GM21717 (cell line): ENCODE data around the gene PDE9A.
"Not testable (repeated sequence)": the region's sequence is repeated elsewhere in the genome, so short reads cannot be mapped to it uniquely, and the experiment has no call there.

ENCODE experiments used
- ATAC-seq: cut with Tn5 transposase; IDR thresholded peaks from one replicate; pipeline ENCODE4 v1.9.1; 2021; ENCODE audit warnings: mild to moderate bottlenecking, moderate library complexity; ENCODE audit not compliant: unreplicated experiment

Gene PDE9A

DNA sequence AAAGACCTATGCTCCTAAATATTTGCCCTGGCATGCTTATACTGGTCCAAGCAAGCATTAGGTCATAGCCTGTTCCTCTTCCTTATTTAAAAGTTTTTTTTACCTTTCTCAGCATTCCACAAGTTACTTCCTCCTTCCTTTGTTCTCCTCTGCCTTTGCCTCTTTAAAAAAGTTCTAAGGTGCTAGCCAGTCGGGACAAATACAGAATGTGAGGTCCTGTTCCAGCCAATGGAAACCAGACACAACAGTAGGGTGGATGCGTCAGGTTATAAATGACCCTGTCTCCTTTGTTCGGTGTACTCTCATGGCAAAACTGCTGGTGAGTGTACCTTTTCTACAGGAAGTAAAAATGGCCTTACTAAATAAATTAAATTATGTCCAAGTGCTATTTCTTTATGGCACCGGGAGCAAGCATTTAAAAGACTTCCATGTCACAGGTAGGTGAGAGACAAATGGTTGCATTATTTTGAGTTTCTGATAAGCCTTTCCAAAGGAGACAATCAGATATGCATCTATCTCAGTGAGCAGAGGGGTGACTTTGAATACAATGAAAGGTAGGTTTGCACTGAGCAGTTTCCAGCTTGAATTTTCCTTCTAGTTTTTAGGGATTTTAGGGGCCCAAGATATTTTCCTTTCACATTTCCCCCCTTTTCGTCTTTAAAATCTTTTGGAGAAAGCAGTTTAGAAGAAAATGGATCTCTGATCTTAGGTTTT is 159.3 kb downstream of the PDE9A start:
- ATAC-seq = not testable (repeated sequence)

DNA sequence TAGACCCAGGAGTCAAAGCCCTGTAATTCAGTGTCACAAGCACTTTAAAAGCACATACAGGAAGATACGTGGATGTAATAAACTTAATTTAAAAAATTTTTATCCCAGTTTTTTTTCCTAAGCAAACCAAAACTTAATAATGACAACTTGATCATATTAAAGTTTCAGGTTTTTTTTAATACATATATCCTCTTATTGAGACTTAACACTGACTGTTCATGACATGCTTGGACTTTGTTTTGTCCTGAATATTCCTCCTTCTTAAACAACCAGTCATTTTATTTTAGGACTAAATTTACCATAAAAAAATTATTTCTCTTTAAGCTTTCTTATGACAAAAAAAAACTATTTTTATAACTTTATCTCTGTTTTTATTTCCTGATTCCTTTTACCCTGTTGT is 161.8 kb downstream of the PDE9A start:
- no peak for ATAC-seq

DNA sequence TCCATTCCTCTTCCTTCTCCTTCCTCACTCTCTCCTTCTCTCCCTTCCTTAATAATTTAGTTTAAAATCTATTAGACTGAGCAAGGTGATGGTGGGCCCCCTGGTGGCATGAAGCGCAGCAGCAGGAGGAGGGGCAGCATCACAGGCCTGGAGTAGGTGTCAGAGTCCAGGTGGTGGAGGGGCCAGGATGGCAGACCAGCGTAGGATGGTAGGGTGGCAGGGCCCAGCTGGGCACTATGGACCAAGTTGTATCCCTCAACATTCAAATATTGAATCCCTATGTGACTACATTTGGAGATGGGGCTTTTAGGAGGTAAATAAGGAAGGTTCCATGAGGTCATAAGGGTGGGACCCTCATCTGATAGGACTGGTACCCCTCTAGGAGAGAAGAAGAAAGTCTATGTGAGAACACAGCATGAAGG is 164.9 kb downstream of the PDE9A start:
- ATAC-seq = no peak

DNA sequence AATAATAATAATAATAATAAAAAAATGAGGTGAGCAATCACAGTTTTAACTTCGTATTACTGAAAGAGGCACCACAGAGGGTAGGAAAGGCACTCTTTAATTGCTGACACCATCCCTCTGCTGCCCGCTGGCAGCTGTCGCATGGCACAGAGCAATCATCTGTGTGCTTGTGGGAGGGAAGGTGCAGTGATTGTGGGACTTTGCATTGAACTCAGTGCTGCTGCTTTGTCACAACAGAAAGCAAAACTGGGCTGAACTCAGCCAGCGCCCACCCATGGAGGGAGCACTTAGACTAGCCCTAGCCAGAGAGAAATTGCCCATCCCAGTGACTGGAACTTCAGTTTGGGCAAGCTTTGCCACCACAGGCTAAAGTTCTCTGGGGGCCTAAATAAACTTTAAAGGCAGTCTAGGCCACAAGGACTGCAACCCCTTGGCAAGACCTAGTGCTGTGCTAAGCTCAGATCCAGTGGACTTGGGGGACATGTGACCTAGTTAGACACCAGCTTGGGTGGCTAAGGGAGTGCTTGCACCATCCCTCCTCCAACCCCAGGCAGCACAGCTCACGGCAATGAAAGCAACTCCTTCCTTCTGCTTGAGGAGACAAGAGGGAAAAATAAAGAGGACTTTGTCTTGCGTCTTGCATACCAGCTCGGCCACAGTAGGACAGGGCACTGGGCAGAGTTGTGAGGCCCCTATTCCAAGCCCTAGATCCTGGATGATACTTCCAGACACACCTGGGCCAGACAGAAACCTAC is 166.6 kb downstream of the PDE9A start:
- no peak for ATAC-seq

DNA sequence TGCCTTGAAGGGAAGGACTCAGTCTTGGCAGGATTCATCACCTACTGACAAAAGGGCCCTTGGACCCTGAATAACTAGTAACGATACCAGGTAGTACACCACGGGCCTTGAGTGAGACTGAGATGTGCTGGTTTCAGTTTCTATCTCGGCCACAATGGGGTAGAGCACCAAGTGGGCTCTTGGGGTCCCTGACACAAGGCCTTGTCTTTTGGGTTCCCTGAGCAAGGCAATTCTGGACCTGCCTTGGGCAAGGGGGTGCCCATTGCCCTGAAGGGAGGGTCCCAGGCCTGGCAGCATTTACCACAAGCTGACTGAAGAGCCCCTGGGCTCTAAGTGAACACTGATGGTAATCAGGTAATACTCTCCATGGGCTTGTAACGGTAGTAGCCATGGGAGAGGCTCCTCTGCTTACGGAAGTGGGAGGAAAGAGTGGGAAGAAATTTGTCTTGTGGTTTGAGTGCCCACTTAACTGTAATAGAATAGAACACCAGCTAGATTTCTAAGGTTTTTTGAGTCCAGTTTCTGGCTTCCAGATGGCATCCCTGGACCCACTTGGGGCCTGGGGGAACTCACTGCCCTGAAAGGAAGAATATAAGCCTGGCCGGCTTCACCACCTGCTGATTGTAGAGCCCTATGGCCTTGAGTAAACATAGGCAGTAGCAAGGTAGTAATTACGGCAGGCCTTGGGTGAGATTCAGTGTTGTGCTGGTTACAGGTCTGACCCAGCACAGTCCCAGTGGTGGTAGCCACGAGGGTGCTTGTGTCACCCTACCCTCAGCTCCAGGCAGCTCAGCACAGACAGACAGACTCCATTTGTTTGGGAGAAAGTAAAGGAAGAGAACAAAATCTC is 167.4 kb downstream of the PDE9A start:
- no peak for ATAC-seq
